LHCN-M2 (cell line): ENCODE measurements around the gene RASA4. TPM values are rescaled to one million over a fixed set of nuclear protein-coding genes. Genes with fewer than 3 reads are reported as not detected.
"Not testable (repeated sequence)": the region's sequence is repeated elsewhere in the genome, so short reads cannot be mapped to it uniquely, and the experiment has no call there.

Source experiments
- DNase-seq: peaks from one replicate; pipeline ENCODE4 v3.0.0-alpha.2; 2012; ENCODE audit warnings: low read depth
- polyA plus RNA-seq: library from polyadenylated mRNA; unstranded; fragments of >200 nt; gene quantifications from one replicate; pipeline ENCODE4 v1.2.1, GENCODE V29; 2012; ENCODE audit warnings: missing spikeins
- total RNA-seq: library from RNA; depleted of rRNA; stranded (reverse); fragments of >200 nt; gene quantifications from 2 replicates; pipeline ENCODE4 v1.2.3, GENCODE V29; 2014; rRNA removed

Gene RASA4
- total RNA-seq = 1.0 and 4.4 TPM in 2 replicates
- 24.5 TPM for polyA plus RNA-seq

GRCh38 chr7:102616507-102617125 is at the start of gene RASA4:
TSS of gene RASA4 (minus strand) at chr7:102616756. CDS start at chr7:102616689, 67 bp downstream.
- DNase-seq = peak; percentile 0

- not testable (repeated sequence) for DNase-seq
Observed at GRCh38 chr7:102664765-102665164, 48.2 kb upstream of the RASA4 start.

- not testable (repeated sequence) for DNase-seq
Observed at GRCh38 chr7:102649924-102650323, 33.4 kb upstream of the RASA4 start, which contains the start of gene SPDYE2B. TSS of gene SPDYE2B (plus strand) at chr7:102650319. CDS start at chr7:102652349, 2,030 bp downstream.

- not testable (repeated sequence) for DNase-seq
Observed at GRCh38 chr7:102647813-102648212, 31.3 kb upstream of the RASA4 start.

GRCh38 chr7:102643404-102643803 is 26.8 kb upstream of the RASA4 start:
- not testable (repeated sequence) for DNase-seq

GRCh38 chr7:102642691-102643090 is 26.1 kb upstream of the RASA4 start, which contains the start of gene UPK3BL1:
TSS of gene UPK3BL1 (minus strand) at chr7:102642791. CDS start at chr7:102642741, 50 bp downstream.
- DNase-seq = not testable (repeated sequence)

- not testable (repeated sequence) for DNase-seq
Observed at GRCh38 chr7:102638848-102639247, 22.3 kb upstream of the RASA4 start.

GRCh38 chr7:102636956-102637355 is 20.4 kb upstream of the RASA4 start:
- not testable (repeated sequence) for DNase-seq

GRCh38 chr7:102635354-102635753 is 18.8 kb upstream of the RASA4 start:
- not testable (repeated sequence) for DNase-seq

GRCh38 chr7:102634299-102634698 is 17.7 kb upstream of the RASA4 start:
- DNase-seq = not testable (repeated sequence)

GRCh38 chr7:102630622-102631021 is 14.1 kb upstream of the RASA4 start:
- DNase-seq = not testable (repeated sequence)

GRCh38 chr7:102627271-102627904 is 10.8 kb upstream of the RASA4 start:
- DNase-seq = not testable (repeated sequence)

GRCh38 chr7:102618122-102618521 is 1.6 kb upstream of the RASA4 start:
- not testable (repeated sequence) for DNase-seq

- not testable (repeated sequence) for DNase-seq
Observed at GRCh38 chr7:102615930-102616329, 626 bp downstream of the RASA4 start.

GRCh38 chr7:102614873-102615272 is 1.7 kb downstream of the RASA4 start:
- DNase-seq = not testable (repeated sequence)

- not testable (repeated sequence) for DNase-seq
Observed at GRCh38 chr7:102614346-102614697, 2.2 kb downstream of the RASA4 start.

- DNase-seq = not testable (repeated sequence)
Observed at GRCh38 chr7:102613575-102614345, 2.8 kb downstream of the RASA4 start.

GRCh38 chr7:102611675-102612325 is 4.8 kb downstream of the RASA4 start:
- not testable (repeated sequence) for DNase-seq

- DNase-seq = not testable (repeated sequence)
Observed at GRCh38 chr7:102611013-102611674, 5.4 kb downstream of the RASA4 start.

- DNase-seq = not testable (repeated sequence)
Observed at GRCh38 chr7:102610441-102610840, 6.1 kb downstream of the RASA4 start.

GRCh38 chr7:102609734-102610133 is 6.8 kb downstream of the RASA4 start:
- DNase-seq = not testable (repeated sequence)
